Stimulated activated CD4-positive, alpha-beta T cell treated with anti-CD3 and anti-CD28 coated beads, Interleukin-15, amount 100 ng/mL, for 48 hours (primary cell): ENCODE results near the gene TYMP.
A peak's percentile ranks its signal among the peaks of the same experiment; 100 is the strongest.
"Not testable (repeated sequence)": the region's sequence is repeated elsewhere in the genome, so short reads cannot be mapped to it uniquely, and the experiment has no call there.

ENCODE experiments used
- DNase-seq, 2 donors: peaks; one replicate each; pipeline ENCODE4 v3.0.0-alpha.2; 2020; ENCODE audit warnings: low read depth in 2 of 2

Gene TYMP

GRCh38 chr22:50524676-50525103, 5.1 kb downstream of the TYMP start:
- DNase-seq: no peak

GRCh38 chr22:50523806-50524675, 5.8 kb downstream of the TYMP start:
- no peak for DNase-seq

- no peak for DNase-seq
These were observed 6.4 kb downstream of the TYMP start for GRCh38 chr22:50523458-50523805.

- DNase-seq: no peak
These were observed 6.9 kb downstream of the TYMP start for GRCh38 chr22:50522806-50523438.

GRCh38 chr22:50522208-50522805, 7.5 kb downstream of the TYMP start:
- no peak for DNase-seq

- no peak for DNase-seq
These were observed 8.1 kb downstream of the TYMP start for GRCh38 chr22:50521710-50522109.

- no peak for DNase-seq
These were observed 8.9 kb downstream of the TYMP start for GRCh38 chr22:50520826-50521453.

- DNase-seq: not testable (repeated sequence)
These were observed 9.6 kb downstream of the TYMP start for GRCh38 chr22:50520184-50520583.

- no peak for DNase-seq
These were observed 10.7 kb downstream of the TYMP start for GRCh38 chr22:50519151-50519550.

GRCh38 chr22:50518606-50519005, 11.2 kb downstream of the TYMP start:
- DNase-seq: no peak

- DNase-seq: no peak
These were observed 12.1 kb downstream of the TYMP start for GRCh38 chr22:50517495-50518260.

GRCh38 chr22:50516891-50517290, 12.9 kb downstream of the TYMP start:
- DNase-seq: no peak

- no peak for DNase-seq
These were observed 13.7 kb downstream of the TYMP start for GRCh38 chr22:50516068-50516467.

- DNase-seq: no peak
These were observed 16.6 kb downstream of the TYMP start for GRCh38 chr22:50513175-50513574.

GRCh38 chr22:50508897-50509296, 20.9 kb downstream of the TYMP start:
- no peak for DNase-seq

- DNase-seq: peak; percentile 95 to 96
These were observed 21.6 kb downstream of the TYMP start, which contains the start of gene NCAPH2 for GRCh38 chr22:50507991-50508884. Gene NCAPH2, plus strand, starts transcription at chr22:50508224. Its CDS starts 114 bp downstream, at chr22:50508338.

- DNase-seq: peak; percentile 88 to 94
These were observed 22.3 kb downstream of the TYMP start, which contains the start of gene LMF2 for GRCh38 chr22:50507421-50507990. Gene LMF2, minus strand, starts transcription at chr22:50507702. Its CDS starts 27 bp downstream, at chr22:50507675.

- DNase-seq: no peak
These were observed 23.0 kb downstream of the TYMP start for GRCh38 chr22:50506611-50507420.
